Activated CD8-positive, alpha-beta T cell treated with anti-CD3 and anti-CD28 coated beads for 36 hours (primary cell): ENCODE measurements around the gene KCND1. TPM values are rescaled to one million over a fixed set of nuclear protein-coding genes. Genes with fewer than 3 reads are reported as not detected.

Experiments used
- ATAC-seq: fragments of 200-7000 bp; cut with Tn5 transposase; one replicate; pipeline ENCODE4 v1.10.0; 2021; ENCODE audit warnings: mild to moderate bottlenecking, moderate library complexity
- CTCF ChIA-PET: fragments of 350-600 bp; sonication (Branson Sonifier 250); formaldehyde crosslinking; loops from one replicate; lab custom pipeline; 2021; ENCODE audit warnings: antibody characterized with exemption; lab: Charles Lee
- POLR2A ChIA-PET: fragments of 350-600 bp; sonication (Branson Sonifier 250); formaldehyde crosslinking; loops from one replicate; lab custom pipeline; 2021; ENCODE audit warnings: antibody characterized with exemption; lab: Charles Lee
- DNase-seq: peaks from one replicate; pipeline ENCODE4 v3.0.0-alpha.2; 2020
- H3K27ac Mint-ChIP-seq: one replicate; pipeline ENCODE4 v1.8.0; 2021; ENCODE audit warnings: mild to moderate bottlenecking, mixed read lengths
- H3K27me3 Mint-ChIP-seq: one replicate; pipeline ENCODE4 v1.8.0; 2021; ENCODE audit warnings: mixed read lengths
- H3K36me3 Mint-ChIP-seq: one replicate; pipeline ENCODE4 v1.8.0; 2021; ENCODE audit warnings: low read depth, mixed read lengths
- H3K4me1 Mint-ChIP-seq: one replicate; pipeline ENCODE4 v1.8.0; 2021; ENCODE audit warnings: low read depth, mixed read lengths
- H3K4me3 Mint-ChIP-seq: one replicate; pipeline ENCODE4 v1.8.0; 2021; ENCODE audit warnings: mild to moderate bottlenecking, moderate library complexity, mixed read lengths
- H3K9me3 Mint-ChIP-seq: one replicate; pipeline ENCODE4 v1.8.0; 2021; ENCODE audit warnings: mixed read lengths
- CTCF ChIP-seq: fragments of 200-600 bp; IDR thresholded peaks from one replicate; pipeline ENCODE4 v1.8.0; 2022; ENCODE audit warnings: antibody characterized with exemption, mild to moderate bottlenecking
- intact Hi-C: fragments of 100-400 bp; cut with micrococcal nuclease; formaldehyde crosslinking; loops from one replicate; pipeline ENCODE4 v1.10.0; 2022
- total RNA-seq, 2 experiments: library from RNA; stranded (reverse); gene quantifications; one replicate each; pipeline ENCODE4 v1.2.3, GENCODE V29; 2021

KCND1 gene
- total RNA-seq, 2 experiments from 2014 or later, result 2.5 to 2.6 TPM

GRCh38 chrX:48972220-48973164, 848 bp upstream of the KCND1 start:
- Mint-ChIP-seq H3K36me3 (peaks cover 18% of the 10 kb centered on the region), H3K4me1 (peaks cover 18% of the 10 kb centered on the region), H3K9me3 (no peaks in the 10 kb centered on the region), H3K27me3 (no peaks in the 10 kb centered on the region), H3K4me3 (peak overlapping the region; percentile 33), H3K27ac (no peak overlapping the region)
- no peak for TF ChIP-seq CTCF
- CTCF ChIA-PET, result interaction anchor here (1.0 to 3.2 kb wide), 6 partner anchors 9 to 71 kb away, joined by 3 to 7 read pairs (median 3); partner anchors contain the start of gene TFE3
- ATAC-seq, result peak; percentile 51
- POLR2A ChIA-PET, result interaction anchor here (1.3 to 1.6 kb wide), 3 partner anchors 11 to 394 kb away, joined by 3 to 4 read pairs (median 3); no protein-coding TSS in a partner anchor
- DNase-seq, result peak; percentile 52
- intact Hi-C loops, result loop anchor here (5.0 kb wide), 1 partner anchor 70 kb away; the partner anchor contains the start of gene TFE3

- peaks cover 5% of the 10 kb centered on the region for H3K36me3 Mint-ChIP-seq
- no peak overlapping the region for H3K27ac Mint-ChIP-seq
- TF ChIP-seq CTCF, result no peak
- CTCF ChIA-PET, result no interaction called here
- peaks cover 18% of the 10 kb centered on the region for H3K4me1 Mint-ChIP-seq
- no peaks in the 10 kb centered on the region for H3K27me3 Mint-ChIP-seq
- intact Hi-C loops, result no loop called here
- ATAC-seq (no peak), DNase-seq (no peak)
- no peak overlapping the region for H3K4me3 Mint-ChIP-seq
- POLR2A ChIA-PET, result no interaction called here
- no peaks in the 10 kb centered on the region for H3K9me3 Mint-ChIP-seq
Observed at GRCh38 chrX:48969471-48969870, 2.2 kb downstream of the KCND1 start.

GRCh38 chrX:48968377-48968776, 3.3 kb downstream of the KCND1 start:
- H3K9me3 Mint-ChIP-seq, result no peaks in the 10 kb centered on the region
- peaks cover 18% of the 10 kb centered on the region for H3K4me1 Mint-ChIP-seq
- CTCF ChIA-PET, result no interaction called here
- peaks cover 4% of the 10 kb centered on the region for H3K36me3 Mint-ChIP-seq
- ATAC-seq (no peak), DNase-seq (no peak)
- H3K27ac Mint-ChIP-seq, result no peak overlapping the region
- intact Hi-C loops, result no loop called here
- H3K4me3 Mint-ChIP-seq, result no peak overlapping the region
- POLR2A ChIA-PET, result interaction anchor here (0.6 kb wide), 1 partner anchor 183 kb away, joined by 3 read pairs; no protein-coding TSS in a partner anchor
- no peaks in the 10 kb centered on the region for H3K27me3 Mint-ChIP-seq
- no peak for TF ChIP-seq CTCF

GRCh38 chrX:48966796-48967579, 4.7 kb downstream of the KCND1 start:
- no peak overlapping the region for H3K4me3 Mint-ChIP-seq
- H3K27ac Mint-ChIP-seq, result no peak overlapping the region
- TF ChIP-seq CTCF, result no peak
- ChIA-PET POLR2A (no interaction called here), CTCF (no interaction called here)
- H3K9me3 Mint-ChIP-seq, result no peaks in the 10 kb centered on the region
- no peaks in the 10 kb centered on the region for H3K36me3 Mint-ChIP-seq
- H3K27me3 Mint-ChIP-seq, result no peaks in the 10 kb centered on the region
- H3K4me1 Mint-ChIP-seq, result peaks cover 5% of the 10 kb centered on the region
- no peak for DNase-seq
- ATAC-seq, result no peak
- intact Hi-C loops, result no loop called here
